PFSK-1 (cell line): Measurements from ENCODE around the gene IFNA6.

ENCODE experiments used
- POLR2AphosphoS5 ChIP-seq: IDR thresholded peaks from 2 replicates; pipeline ENCODE4 v1.6.1; 2012; ENCODE audit warnings: low read depth, mild to moderate bottlenecking, control low read depth, low read length, moderate library complexity
- TAF1 ChIP-seq: IDR thresholded peaks from 2 replicates; pipeline ENCODE4 v1.6.1; 2012; ENCODE audit warnings: low read length, control low read depth, borderline replicate concordance; ENCODE audit not compliant: insufficient read depth

DNA sequence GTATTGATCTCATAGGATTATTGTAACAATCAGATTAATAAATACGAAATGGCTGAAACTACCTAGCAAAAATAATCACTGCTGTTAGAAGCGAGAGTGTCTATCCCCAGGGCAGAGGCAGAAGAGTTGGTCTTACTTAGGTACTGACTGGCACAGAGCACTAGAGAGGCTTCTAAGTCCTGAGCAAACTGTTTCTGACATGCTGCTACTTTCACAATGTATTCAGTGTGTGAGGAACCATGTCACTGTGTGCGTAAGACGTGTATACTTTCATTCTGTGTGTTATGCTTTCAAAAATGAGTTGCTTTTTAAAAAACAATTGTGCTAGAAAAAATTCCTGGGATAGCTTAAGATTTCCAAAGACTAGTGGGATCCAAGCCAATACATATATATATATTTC, 10.0 kb downstream of the IFNA6 start:
- TF ChIP-seq POLR2AphosphoS5 (no peak), TAF1 (no peak)
